GM23248 (cell line): ENCODE results near the gene HOXA10. TPM values are rescaled to one million over a fixed set of nuclear protein-coding genes. Genes with fewer than 3 reads are reported as not detected.

Experiments
- DNase-seq: peaks from one replicate; pipeline ENCODE4 v3.0.0-alpha.2; 2015
- H2AFZ ChIP-seq: fragments of 200-600 bp; sonication (generic); 2 replicates; pipeline ENCODE4 v1.6.1; 2016; ENCODE audit warnings: antibody characterized with exemption
- H3F3A ChIP-seq: fragments of 200-600 bp; sonication (generic); 2 replicates; pipeline ENCODE4 v1.6.1; 2016; ENCODE audit warnings: mild to moderate bottlenecking, antibody characterized with exemption, mixed run types; ENCODE audit not compliant: insufficient read depth
- H3K27ac ChIP-seq: fragments of 200-600 bp; sonication (generic); 2 replicates; pipeline ENCODE4 v1.5.1; 2016; ENCODE audit warnings: mild to moderate bottlenecking
- H3K27me3 ChIP-seq: fragments of 200-600 bp; sonication (generic); replicated peaks from 2 replicates; pipeline ENCODE4 v1.6.1; 2016; ENCODE audit warnings: mild to moderate bottlenecking; ENCODE audit not compliant: insufficient read depth
- H3K36me3 ChIP-seq: fragments of 200-600 bp; sonication (generic); 2 replicates; pipeline ENCODE4 v1.6.1; 2016; ENCODE audit warnings: low read depth, mild to moderate bottlenecking
- H3K4me1 ChIP-seq: fragments of 200-600 bp; sonication (generic); 2 replicates; pipeline ENCODE4 v1.6.1; 2016; ENCODE audit warnings: mild to moderate bottlenecking; ENCODE audit not compliant: insufficient read depth
- H3K4me2 ChIP-seq: fragments of 200-600 bp; sonication (generic); one replicate; pipeline ENCODE4 v1.6.1; 2016; ENCODE audit warnings: mild to moderate bottlenecking; ENCODE audit not compliant: unreplicated experiment
- H3K4me3 ChIP-seq: fragments of 200-600 bp; sonication (generic); 2 replicates; pipeline ENCODE4 v1.5.1; 2016; ENCODE audit warnings: mild to moderate bottlenecking
- H3K79me2 ChIP-seq: fragments of 200-600 bp; sonication (generic); 2 replicates; pipeline ENCODE4 v1.6.1; 2016; ENCODE audit warnings: mild to moderate bottlenecking; ENCODE audit not compliant: insufficient read depth
- H3K9ac ChIP-seq: fragments of 200-600 bp; sonication (generic); 2 replicates; pipeline ENCODE4 v1.6.1; 2016; ENCODE audit warnings: mild to moderate bottlenecking
- H3K9me2 ChIP-seq: fragments of 200-600 bp; sonication (generic); 2 replicates; pipeline ENCODE4 v1.6.1; 2016; ENCODE audit warnings: mixed run types, mild to moderate bottlenecking, moderate library complexity; ENCODE audit not compliant: insufficient read depth
- H3K9me3 ChIP-seq: fragments of 200-600 bp; sonication (generic); one replicate; pipeline ENCODE4 v1.6.1; 2017; ENCODE audit warnings: low read depth
- H4K20me1 ChIP-seq: fragments of 200-600 bp; sonication (generic); 2 replicates; pipeline ENCODE4 v1.6.0; 2016; ENCODE audit not compliant: insufficient read depth
- EZH2 ChIP-seq: fragments of 200-600 bp; sonication (generic); IDR thresholded peaks from 2 replicates; pipeline ENCODE4 v1.6.1; 2018; ENCODE audit warnings: antibody characterized with exemption, mild to moderate bottlenecking; ENCODE audit not compliant: insufficient read depth, poor library complexity, severe bottlenecking
- EZH2phosphoT487 ChIP-seq: fragments of 200-600 bp; sonication (generic); IDR thresholded peaks from 2 replicates; pipeline ENCODE4 v1.6.1; 2018; ENCODE audit warnings: antibody characterized with exemption, moderate library complexity, mild to moderate bottlenecking, low read depth; ENCODE audit not compliant: insufficient read depth
- WGBS, 2 experiments: methylation state at CpG; one replicate each; pipeline ENCODE4 v1.1.6; 2015 to 2017; ENCODE audit warnings: low lambda C conversion rate in 2 of 2, low coverage in 1 of 2; ENCODE audit errors: missing lambda C conversion rate in 2 of 2; 5-methylcytosine and 5-hydroxymethylcytosine counted together
- in situ Hi-C: fragments of 300-500 bp; cut with MboI; formaldehyde crosslinking; loops from 2 replicates; pipeline ENCODE4 v1.15.0; 2020
- polyA plus RNA-seq: library from polyadenylated mRNA; unstranded; fragments of >200 nt; fragmentation: Nextera tagmentation; extraction: Ambion mirVana; gene quantifications from 2 replicates; pipeline ENCODE4 v1.2.1, GENCODE V29; 2016
- total RNA-seq: library from RNA; depleted of rRNA; stranded (reverse); fragments of >200 nt; shearing (Covaris generic); gene quantifications from 2 replicates; pipeline ENCODE4 v1.2.3, GENCODE V29; 2014

HOXA10 gene
- total and polyA plus RNA-seq, 2 experiments from 2014 or later, result 28.0 to 29.3 TPM

DNA sequence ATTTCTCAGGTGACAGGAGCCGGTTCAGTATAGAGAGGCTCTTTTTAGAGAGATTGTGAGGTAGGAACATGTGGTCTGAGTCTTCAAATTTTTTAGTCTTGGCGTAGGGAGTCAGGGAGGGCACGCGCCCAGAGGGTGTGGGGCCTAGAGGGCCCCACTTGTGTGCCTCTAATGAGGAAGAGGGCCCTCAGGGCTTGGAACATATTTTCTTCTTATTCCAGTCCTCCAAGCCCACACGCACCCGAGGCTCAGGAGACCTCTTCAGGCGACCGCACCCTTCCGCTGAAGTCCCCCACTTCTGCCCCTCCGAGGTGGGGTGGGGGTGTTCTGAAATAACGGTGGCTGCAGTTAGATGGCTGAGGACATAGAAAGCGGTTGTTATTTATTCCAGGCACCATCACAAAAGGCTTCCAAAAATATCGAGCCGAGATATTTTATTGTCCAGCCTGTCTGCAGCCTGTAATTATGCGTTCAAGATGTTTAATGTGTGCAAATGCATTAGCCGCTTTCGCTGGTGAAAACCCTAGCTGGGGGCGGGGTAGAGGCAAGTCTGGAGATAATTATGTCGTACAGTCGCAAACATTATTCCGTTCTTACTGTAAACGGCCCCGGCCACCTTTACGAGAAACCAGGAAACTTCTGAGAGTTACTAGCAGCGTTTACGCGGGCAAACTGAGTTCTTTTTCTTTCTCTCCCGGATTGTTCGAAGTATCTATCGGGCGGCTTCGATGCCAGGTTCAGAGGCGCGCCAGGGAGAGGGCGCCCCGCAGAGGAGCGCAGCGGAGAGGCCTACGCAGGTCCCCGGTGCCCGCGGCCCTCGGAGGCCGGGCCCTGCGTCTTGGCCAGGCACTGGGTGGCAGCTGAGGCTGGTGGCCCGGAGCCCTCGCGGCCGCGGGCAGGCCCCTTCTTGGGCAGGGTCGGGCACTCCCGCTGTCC is 38.6 kb upstream of the HOXA10 start:
- no peaks in the 10 kb centered on the region for H3K9me3 ChIP-seq
- no peak overlapping the region for H3K9ac ChIP-seq
- H2AFZ ChIP-seq, result no peak overlapping the region
- H3K36me3 ChIP-seq, result no peaks in the 10 kb centered on the region
- in situ Hi-C loops, result no loop called here
- H3K27ac ChIP-seq, result no peak overlapping the region
- H3K4me1 ChIP-seq, result no peaks in the 10 kb centered on the region
- H3K9me2 ChIP-seq, result no peaks in the 10 kb centered on the region
- no peak overlapping the region for H3K4me2 ChIP-seq
- TF ChIP-seq EZH2, result no peak
- no peak for TF ChIP-seq EZH2phosphoT487
- no peak overlapping the region for H3K4me3 ChIP-seq
- H3K27me3 ChIP-seq, result peaks cover 7% of the 10 kb centered on the region; the same call in 1 of the 2 replicates
- no peaks in the 10 kb centered on the region for H3K79me2 ChIP-seq
- H4K20me1 ChIP-seq, result no peaks in the 10 kb centered on the region
- H3F3A ChIP-seq, result no peaks in the 10 kb centered on the region
- DNase-seq, result no peak
- 63 to 67% methylated on average over 51 to 52 of the region's 52 CpGs for WGBS, 2 experiments

- H3K4me1 ChIP-seq, result no peaks in the 10 kb centered on the region
- H3K4me2 ChIP-seq, result no peak overlapping the region
- no peaks in the 10 kb centered on the region for H3K36me3 ChIP-seq
- H3K9me3 ChIP-seq, result no peaks in the 10 kb centered on the region
- no peak overlapping the region for H3K9ac ChIP-seq
- no peak overlapping the region for H3K4me3 ChIP-seq
- 88 to 93% methylated on average over 3 of the region's 3 CpGs for WGBS, 2 experiments
- no peaks in the 10 kb centered on the region for H3F3A ChIP-seq
- peaks cover 14% of the 10 kb centered on the region for H3K27me3 ChIP-seq
- H3K9me2 ChIP-seq, result no peaks in the 10 kb centered on the region
- no peak overlapping the region for H2AFZ ChIP-seq
- no peak for DNase-seq
- no peaks in the 10 kb centered on the region for H3K79me2 ChIP-seq
- no peak for TF ChIP-seq EZH2
- no peak for TF ChIP-seq EZH2phosphoT487
- H4K20me1 ChIP-seq, result no peaks in the 10 kb centered on the region
- in situ Hi-C loops, result no loop called here
- H3K27ac ChIP-seq, result no peak overlapping the region
Measured at GRCh38 chr7:27211764-27212204, 37.7 kb upstream of the HOXA10 start.

- TF ChIP-seq EZH2, result no peak
- no peak for TF ChIP-seq EZH2phosphoT487
Measured at GRCh38 chr7:27211084-27211446, 36.9 kb upstream of the HOXA10 start.

GRCh38 chr7:27210441-27211083 is 36.4 kb upstream of the HOXA10 start:
- Histone ChIP-seq H3K4me3 (0 out of 2 replicates have a peak overlapping the region, but pooled peaks have one; percentile 38), H3K79me2 (no peaks in the 10 kb centered on the region), H3F3A (no peaks in the 10 kb centered on the region), H3K27me3 (peaks cover 12% of the 10 kb centered on the region), H3K9ac (no peak overlapping the region), H3K36me3 (no peaks in the 10 kb centered on the region), H3K27ac (no peak overlapping the region), H3K4me1 (no peaks in the 10 kb centered on the region), H3K4me2 (no peak overlapping the region), H3K9me3 (no peaks in the 10 kb centered on the region), H2AFZ (peak overlapping the region; percentile 64), H4K20me1 (no peaks in the 10 kb centered on the region), H3K9me2 (no peaks in the 10 kb centered on the region)
- in situ Hi-C loops, result no loop called here
- TF ChIP-seq EZH2phosphoT487 (no peak), EZH2 (no peak)
- WGBS, 2 experiments, result 47 to 51% methylated on average over 32 of the region's 32 CpGs
- DNase-seq, result peak; percentile 65

More at GRCh38 chr7:27211084-27211446, 36.9 kb upstream of the HOXA10 start:
- WGBS, 2 experiments, result 96% methylated on average over 1 of the region's 1 CpG
- in situ Hi-C loops, result no loop called here
- Histone ChIP-seq H2AFZ (no peak overlapping the region), H3F3A (no peaks in the 10 kb centered on the region), H3K27me3 (peaks cover 12% of the 10 kb centered on the region), H3K79me2 (no peaks in the 10 kb centered on the region), H3K27ac (no peak overlapping the region), H3K9me2 (no peaks in the 10 kb centered on the region), H4K20me1 (no peaks in the 10 kb centered on the region), H3K4me2 (no peak overlapping the region), H3K9ac (no peak overlapping the region), H3K4me1 (no peaks in the 10 kb centered on the region), H3K36me3 (no peaks in the 10 kb centered on the region), H3K9me3 (no peaks in the 10 kb centered on the region), H3K4me3 (no peak overlapping the region)
- DNase-seq, result no peak
